ENCODE results near the gene RALBP1.

RALBP1 gene

DNA sequence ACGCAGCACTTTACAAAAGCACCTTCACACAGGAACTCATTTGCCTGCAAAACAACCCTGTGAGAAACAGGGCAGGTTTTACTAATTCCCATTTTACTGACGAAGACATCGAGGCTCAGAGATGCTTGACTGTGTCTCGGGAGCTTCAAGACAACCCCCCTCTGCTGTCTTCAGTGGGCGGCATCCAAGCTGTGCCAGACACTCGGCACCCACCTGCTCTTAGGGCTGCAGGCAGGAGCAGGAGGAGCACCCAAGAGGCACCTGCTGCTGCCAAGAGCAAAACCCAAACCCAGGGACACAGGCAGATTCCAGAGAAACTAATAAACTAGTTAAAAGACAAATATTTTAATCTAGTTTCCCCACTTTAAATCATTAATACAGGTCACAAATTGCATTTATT is 71.2 kb downstream of the RALBP1 start:
- FAIRE-seq (no peak), DNase-seq (ENCODE audit: low spot score) (no peak)

DNA sequence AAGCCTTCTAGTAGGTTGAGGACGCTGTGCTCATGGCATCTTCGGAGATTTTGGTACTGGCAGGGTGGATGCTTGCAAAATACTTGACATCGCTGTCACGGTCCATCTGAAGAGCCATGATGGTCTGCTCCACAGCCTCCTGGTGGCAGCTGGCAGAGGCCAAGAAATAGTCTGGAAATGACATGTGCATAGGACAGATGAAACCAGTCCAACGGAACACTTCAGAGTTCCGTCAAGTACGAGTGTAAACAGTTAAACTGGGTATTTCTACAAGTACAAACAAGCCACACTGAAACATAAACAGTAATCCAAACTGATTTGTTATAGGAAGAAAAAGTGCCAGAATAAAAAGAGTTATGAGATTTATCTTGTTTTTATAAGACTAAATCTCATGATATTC is 72.5 kb downstream of the RALBP1 start:
- DNase-seq (ENCODE audit: low spot score): no peak
- no peak for FAIRE-seq

DNA sequence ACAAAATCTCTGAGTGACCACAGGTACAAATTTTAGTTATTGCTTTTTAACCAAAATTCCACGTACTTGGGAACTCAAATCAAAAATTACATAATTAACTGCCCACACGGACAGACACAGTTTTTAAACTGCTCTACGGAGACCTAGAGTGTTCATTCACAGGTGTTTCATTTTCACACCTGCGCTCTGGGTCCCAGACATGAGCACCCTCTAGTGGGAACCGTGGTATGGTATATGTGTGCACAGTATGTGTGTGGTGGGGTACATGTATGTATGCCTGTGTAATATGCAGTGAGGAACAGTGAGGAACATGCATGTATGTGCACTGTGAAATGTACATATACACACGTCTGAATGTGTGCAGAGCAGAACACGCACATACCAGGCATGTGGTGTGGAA is 74.1 kb downstream of the RALBP1 start:
- FAIRE-seq: no peak
- no peak for DNase-seq (ENCODE audit: low spot score)

DNA sequence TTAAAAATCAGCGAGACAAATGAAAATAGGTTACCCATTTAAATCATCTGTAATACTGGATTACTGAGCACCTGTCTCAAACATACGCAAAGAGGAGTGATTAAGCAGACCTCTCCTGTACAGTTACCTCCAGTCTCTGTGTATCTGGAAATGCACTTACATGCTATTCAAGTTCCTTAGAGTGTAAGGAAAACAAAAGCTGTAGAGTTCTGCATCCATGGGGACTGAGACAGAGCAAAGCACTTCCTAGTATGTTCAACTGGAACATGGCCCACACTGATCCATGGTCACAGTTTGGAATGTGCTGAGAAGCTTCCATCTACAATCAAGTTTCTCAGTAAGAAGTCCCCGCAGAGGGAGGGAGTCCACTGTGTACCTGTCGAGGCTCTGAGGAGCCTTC is 75.1 kb downstream of the RALBP1 start:
- no peak for DNase-seq (ENCODE audit: low spot score)
- no peak for FAIRE-seq

DNA sequence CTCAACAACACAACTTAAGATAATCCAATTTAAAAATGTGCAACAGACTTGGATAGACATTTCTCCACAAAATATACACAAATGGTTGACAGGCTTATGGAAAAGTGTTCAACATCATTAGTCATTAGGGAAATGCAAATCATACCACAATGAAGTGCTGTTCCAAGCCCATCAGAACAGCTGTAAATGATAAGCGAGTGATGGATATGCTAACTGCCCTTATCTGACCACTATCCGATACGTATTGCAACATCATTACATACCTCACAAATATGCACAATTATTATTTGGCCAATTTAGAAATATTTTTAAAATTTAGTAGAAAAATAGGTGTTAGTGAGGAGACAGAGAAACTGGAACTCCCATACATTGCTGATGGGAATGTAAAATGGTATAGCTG is 76.9 kb downstream of the RALBP1 start:
- DNase-seq (ENCODE audit: low spot score): no peak
- no peak for FAIRE-seq

DNA sequence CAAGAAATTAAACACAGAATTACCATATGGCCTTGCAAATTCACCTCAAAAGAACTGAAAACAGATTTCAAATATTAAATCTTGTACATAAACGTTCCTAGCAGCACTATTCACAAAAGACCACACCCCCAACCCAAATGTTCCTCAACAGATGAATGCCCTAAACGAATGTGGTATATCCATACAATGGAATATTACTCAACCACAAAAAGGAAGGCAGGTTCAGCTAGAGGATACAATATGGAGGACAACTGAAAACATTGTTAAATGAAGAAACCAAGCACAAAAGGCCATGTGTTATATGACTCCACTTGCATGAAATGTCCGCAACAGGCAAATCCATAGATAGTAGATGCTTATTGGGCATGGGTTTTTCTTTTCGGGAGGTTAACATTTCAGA is 77.3 kb downstream of the RALBP1 start:
- no peak for DNase-seq (ENCODE audit: low spot score)
- no peak for FAIRE-seq

DNA sequence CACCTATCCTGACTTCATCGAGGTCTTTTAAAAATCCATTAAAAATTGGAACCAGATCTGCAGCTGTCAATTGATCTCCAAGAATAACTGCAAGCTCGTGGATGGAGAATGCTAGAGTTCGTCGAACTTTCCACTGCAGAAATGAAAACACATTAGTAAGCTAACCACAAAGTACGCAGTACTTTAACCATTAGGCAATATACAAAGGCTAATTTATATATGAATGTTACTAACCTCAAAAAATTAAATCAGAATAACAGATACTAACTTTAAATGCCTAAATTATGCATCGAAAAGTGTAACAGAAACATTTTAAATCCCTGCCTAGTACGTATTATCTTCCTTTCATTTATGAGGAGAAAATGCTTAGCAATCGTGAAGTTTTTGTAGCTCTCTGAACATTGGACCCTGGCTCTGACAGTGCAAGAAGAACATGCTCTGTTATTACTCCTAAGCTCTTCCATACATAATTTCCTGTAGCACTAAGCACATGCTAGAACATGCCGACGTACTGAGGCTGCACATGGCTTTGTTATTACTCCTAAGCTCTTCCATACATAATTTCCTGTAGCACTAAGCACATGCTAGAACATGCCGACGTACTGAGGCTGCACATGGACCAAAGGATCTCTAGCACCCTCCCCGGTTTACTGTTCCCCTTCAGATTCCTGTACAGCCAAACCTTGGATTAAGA is 82.1 kb downstream of the RALBP1 start:
- no peak for DNase-seq (ENCODE audit: low spot score)
- no peak for FAIRE-seq

DNA sequence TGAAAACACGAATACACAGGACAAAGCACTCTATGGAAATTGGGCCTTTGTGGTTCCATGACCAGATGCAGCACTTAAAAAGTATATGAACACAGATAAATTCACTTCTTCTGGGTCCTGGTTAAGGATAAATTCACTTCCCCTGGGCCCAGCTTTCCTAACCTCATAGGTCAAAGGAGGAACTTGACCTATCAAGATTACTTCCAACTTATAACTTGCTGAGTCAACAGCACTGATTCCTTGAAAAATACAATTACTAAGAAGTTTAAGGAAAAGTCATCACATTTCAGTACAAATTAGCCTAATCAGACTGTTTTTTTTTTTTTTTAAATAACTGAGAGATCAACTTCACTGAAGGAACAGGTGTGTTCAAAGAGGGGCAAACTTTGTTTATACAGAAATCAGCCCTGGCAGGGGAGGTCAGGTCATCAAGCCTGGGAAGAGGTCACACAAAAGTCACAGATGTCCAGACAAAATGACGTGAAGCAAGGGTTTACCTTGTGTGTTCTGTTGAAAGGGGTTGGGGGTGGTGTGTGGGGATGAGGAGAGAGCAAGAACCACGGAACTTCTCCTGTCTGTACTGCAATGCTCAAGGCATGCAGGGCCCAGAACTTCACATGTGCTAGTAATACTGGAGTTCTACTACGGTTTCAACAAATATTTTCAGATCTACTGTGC is 83.2 kb downstream of the RALBP1 start:
- DNase-seq (ENCODE audit: low spot score) (no peak), FAIRE-seq (no peak)

DNA sequence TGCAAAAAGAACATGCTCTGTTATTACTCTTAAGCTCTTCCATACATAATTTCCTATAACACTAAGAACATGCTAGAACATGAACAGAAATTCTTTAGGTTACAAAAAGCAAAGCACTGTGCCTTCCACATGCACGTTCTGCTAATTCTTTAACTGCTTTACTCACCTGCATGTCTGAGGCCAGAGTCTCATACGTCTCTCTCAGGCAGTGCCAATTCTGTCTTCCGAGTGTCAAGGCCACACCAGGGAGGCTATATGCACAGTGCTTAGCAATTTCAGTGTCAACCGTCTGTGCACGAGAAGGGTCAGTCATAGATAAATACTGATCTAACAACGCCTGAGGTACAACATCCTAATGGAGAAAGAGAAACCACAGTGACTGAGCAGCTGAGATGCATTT is 83.9 kb downstream of the RALBP1 start:
- FAIRE-seq: no peak
- no peak for DNase-seq (ENCODE audit: low spot score)

DNA sequence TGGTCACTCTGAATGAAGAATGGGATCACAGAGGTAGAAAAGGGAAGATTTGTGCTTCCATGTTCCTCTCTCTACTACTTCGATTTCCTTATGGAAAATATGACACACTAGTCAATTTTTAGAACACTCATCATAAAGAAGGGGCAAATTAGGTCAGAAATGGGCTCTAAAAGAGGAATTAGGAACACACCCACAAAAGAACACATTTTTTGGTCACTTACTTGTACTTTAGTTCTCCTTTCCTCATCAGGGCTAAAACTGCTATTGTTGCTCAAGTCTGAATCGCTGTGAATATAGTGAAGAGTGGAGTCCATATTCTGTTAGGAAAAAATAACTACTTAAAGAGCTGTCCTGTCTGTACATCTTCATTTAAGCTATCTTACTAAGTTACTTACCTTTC is 86.4 kb downstream of the RALBP1 start:
- FAIRE-seq (no peak), DNase-seq (ENCODE audit: low spot score) (no peak)

DNA sequence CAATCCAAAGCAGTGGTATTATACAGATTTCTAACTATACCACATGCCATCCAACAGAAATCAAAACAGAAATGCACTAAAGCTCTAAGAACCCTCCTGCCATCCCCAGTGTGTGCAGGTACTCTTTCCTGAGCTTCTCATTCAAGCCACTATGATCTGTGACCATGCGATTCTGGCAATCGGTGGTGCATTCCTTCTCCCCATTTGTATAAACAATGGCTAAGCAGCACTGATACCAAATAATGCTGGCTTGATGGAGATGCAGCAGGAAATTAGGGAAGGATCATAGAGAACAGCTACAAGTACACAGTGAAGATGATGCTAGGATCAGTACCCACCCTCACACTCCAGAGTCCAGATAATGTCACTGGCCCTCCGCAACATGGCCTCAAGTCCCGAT is 87.3 kb downstream of the RALBP1 start:
- DNase-seq (ENCODE audit: low spot score): no peak
- FAIRE-seq: no peak

DNA sequence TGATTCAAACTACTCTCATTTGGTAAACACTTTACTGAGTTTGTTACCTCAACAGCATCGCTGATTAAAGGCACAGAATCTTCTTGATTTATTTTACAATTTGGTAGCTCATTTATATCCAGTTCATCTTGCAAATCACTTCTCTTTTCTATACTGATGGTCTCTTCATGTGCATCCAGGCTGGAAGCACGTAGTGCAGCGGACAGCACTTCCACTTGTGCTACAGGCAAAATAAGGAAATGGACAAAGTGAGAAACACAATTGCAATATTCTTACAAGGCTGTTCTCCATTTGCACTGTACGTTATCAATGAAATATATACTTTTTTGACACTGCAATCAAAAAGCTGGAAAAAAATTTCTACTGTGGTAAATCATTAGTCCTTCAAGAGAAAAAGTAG is 88.0 kb downstream of the RALBP1 start:
- FAIRE-seq: no peak

DNA sequence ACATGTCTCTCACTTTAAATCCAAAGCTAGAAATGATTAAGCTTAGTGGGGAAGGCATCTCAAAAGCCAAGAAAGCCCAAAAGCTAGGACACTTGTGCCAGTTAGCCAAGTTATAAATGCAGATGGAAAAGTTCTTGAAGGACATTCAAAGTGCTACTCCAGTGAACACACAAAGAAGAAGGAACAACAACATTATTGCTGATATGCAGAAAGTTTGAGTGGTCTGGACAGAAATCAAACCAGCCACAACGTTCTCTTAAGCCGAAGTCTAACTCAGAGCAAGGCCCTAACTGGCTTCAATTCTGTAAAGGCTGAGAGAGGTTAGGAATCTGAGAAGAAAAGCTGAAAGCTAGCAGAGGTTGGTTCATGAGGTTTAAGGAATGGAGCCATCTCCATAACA is 90.1 kb downstream of the RALBP1 start:
- no peak for DNase-seq (ENCODE audit: low spot score)
- FAIRE-seq: no peak

More for the DNA sequence above, 88.0 kb downstream of the RALBP1 start:
- DNase-seq (ENCODE audit: low spot score): no peak

DNA sequence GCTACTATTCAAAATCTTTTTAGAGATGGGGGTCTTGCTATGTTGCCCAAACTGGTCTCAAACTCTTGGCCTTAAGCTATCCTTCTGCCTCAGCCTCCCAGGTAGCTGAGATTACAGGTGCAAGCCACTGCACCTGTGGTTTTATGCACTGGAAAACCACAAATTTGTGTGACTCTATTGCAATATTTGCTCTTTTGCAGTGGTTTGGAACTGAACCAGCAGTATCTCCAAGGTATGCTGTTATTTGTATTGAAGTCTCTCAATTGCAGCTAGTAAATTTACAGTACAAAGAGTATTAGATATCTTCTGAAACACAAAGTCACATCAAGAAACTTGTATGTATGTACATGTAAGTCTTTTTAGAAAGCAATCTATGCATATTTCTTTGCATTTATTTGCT is 92.9 kb downstream of the RALBP1 start:
- FAIRE-seq (no peak), DNase-seq (ENCODE audit: low spot score) (no peak)

DNA sequence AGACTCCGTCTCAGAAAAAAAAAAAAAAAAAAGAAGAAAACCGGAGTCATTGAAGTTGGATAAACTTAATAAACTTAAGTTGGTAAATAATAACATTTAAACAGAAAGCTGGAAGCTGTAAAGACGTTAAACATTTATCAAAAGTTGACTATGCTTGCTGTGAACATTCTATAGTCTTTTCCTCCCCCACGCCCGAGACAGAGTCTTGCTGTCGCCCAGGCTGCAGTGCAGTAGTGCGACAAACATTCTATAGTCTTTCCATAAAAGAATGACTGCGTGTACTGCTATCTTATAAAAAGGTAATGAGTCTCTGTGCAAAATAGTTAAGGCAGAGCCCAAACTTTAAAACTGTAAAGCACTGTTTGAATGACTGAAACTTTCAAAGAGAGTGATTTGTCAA is 93.9 kb downstream of the RALBP1 start:
- no peak for DNase-seq (ENCODE audit: low spot score)
- no peak for FAIRE-seq

DNA sequence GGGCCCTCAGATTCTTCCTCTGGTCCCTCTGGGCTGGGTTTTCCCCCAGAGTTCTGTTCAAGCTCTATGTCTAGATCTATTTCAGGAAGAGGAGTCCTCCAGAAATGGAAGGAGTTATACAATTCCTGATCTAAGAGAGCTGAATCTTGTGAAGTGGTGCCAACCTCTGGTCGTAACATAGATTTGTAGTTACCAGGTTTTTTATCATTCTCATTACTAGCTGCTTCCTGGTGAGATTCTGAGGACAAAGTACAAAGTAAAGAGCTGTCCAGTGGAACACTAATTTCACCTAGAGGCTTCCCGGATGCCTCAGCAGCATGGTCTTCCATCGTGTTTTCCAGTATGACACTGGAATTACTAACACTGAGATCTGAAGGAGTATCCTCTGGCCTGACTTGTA is 94.9 kb downstream of the RALBP1 start:
- FAIRE-seq (no peak), DNase-seq (ENCODE audit: low spot score) (no peak)

DNA sequence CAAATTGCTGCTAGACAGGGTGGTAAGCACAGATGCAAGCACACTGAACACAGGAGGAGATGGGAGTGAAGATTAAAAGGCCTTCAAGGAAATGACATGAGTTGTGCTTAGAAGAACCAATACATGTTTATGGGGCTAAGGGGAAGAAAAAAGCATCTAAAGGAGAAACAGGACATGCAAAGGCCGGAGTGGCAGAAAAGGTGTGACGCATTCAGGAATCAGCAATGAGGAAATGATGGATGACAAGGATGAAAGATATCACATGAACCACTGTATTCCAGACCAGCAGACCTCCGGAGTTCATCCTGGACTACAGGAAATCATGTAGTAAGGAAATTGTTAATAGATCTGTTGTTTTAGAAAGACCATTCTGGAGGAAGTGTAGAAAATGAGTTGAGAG is 96.2 kb downstream of the RALBP1 start:
- FAIRE-seq (no peak), DNase-seq (ENCODE audit: low spot score) (no peak)

DNA sequence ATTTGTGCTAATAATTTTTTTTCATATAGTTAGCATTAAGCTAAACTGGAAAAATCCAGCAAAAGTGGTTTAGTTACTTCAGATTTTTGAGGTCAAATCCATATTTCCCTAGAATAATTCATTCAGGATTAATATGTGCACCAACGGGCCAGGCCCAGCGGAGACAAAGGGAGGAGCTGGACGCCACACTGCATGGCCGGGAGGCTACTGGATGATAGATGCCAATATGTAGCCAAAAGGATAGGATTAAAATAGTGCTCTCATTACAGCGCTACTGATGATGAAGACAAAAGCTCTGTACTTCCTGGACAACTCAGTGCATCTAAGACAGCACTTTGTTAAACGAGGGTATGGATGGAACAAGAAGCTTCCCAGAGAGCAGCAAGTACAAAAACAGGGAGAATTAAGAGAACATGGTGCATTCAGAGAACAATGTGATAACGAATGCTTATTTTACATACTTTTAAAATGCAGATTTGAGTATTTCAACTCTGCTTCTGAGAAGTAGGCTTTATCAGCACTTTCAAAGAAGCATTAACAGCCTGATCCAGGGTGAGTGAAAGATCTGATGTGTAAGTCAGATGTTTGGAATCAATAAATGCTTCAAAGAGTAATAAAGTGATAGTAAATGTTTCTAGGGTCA is 99.3 kb downstream of the RALBP1 start:
- DNase-seq (ENCODE audit: low spot score) (no peak), FAIRE-seq (no peak)

DNA sequence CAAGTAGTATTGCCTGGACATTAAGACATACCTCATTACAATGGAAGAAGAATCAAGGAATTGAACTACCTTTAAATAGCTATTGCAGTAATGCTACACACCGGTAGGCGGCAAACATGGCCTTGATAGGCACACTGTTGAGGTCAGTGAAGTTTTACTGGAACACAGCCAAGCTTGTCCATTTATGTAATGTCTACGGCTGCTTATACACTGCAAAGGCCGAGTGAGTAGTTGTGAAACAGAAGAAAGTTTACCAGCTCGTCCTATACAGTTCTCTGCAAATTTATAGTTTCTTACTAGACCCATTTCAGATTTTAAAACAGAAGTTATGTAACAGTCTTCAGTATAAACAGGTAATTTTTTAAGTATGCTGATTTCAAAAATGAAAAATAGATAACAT is 100.2 kb downstream of the RALBP1 start:
- DNase-seq (ENCODE audit: low spot score) (peak; percentile 79), FAIRE-seq (peak; percentile 73)

DNA sequence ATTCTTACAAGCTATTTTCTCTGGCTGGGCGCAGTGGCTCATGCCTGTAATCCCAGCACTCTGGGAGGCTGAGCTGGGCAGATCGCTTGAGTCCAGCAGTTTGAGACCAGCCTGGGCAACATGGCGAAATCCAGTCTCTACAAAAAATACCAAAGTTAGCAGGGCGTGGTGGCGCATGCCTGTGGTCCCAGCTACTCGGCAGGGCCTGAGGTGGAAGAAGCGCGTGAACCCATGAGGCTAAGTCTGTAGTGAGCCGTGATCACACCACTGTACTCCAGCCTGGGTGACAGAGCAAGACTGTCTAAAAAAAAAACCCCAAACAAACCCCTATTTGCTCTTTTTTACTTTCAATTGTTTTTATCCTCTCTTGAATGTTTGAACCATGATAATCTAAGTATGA is 102.0 kb downstream of the RALBP1 start:
- DNase-seq (ENCODE audit: low spot score) (no peak), FAIRE-seq (no peak)

DNA sequence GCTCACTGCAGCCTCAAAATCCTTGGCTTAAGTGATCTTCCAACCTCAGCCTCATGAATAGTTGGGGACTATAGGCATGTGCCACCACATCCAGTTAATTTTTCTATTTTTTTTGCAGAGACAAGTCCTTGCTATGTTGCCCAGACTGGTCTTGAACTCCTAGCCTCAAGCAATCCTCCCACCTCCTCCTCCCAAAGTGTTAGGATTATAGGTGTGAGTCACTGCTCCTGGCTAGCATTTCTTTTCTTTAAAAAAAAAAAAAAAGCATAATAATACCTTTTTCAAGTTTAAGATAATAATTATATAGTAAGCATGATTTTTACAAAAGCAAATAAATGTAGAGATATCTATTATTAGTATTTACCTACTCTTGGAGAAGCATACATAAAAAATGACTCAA is 103.0 kb downstream of the RALBP1 start:
- DNase-seq (ENCODE audit: low spot score): no peak
- no peak for FAIRE-seq

DNA sequence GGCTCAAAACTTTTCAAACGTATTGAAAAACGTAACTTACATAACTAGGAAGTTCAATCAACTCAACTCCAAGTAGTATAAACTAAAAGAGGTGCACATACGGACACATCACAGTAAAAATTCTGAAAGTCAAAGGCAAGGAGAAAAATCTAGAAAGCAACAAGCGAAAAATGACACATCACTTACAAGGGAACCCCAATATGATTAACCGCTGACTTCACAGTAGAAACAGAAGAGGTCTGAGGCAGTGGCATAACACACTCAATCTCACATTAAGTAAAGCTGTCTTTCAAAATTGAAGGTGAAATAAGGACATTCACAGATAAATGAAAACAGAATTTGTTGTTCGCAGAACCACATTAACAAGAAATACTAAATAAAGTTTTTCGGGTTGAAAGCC is 106.4 kb downstream of the RALBP1 start:
- FAIRE-seq (no peak), DNase-seq (ENCODE audit: low spot score) (no peak)

DNA sequence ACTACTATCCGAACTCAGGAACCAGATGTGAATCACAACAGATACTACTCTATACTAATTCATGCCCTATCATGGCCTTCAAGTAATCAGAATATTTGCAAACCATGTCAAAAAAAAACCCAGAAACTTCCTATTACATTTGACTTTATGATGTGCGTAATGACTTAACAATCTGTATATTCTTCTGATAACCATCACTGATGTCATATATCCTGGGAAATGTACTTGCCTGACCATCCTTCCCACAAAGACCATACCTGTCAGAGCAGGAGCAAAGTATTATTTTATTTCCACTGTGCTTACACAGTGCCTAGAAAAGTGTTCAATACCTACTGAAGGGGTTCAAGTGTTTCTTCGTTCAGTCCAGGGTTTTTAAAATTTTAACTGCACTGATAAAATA is 111.5 kb downstream of the RALBP1 start:
- DNase-seq (ENCODE audit: low spot score) (no peak), FAIRE-seq (no peak)

All from RCC 7860 (cell line).